ENCODE results near the gene HMX1. TPM values are rescaled to one million over a fixed set of nuclear protein-coding genes. Genes with fewer than 3 reads are reported as not detected.

HMX1 gene
- total RNA-seq, 2 donors from 2014 or later, result not detected

GRCh38 chr4:8904041-8904501 is 32.4 kb upstream of the HMX1 start:
- no peaks in the 10 kb centered on the region for H3K36me3 ChIP-seq
- H3K4me3 ChIP-seq, result no peak overlapping the region
- no peaks in the 10 kb centered on the region for H3K4me1 ChIP-seq
- H3K27me3 ChIP-seq, result no peaks in the 10 kb centered on the region
- no peak for DNase-seq (ENCODE audit: low spot score)
- no peak overlapping the region for H3K27ac ChIP-seq
- H3K9me3 ChIP-seq, result peaks cover 0 to 34% of the 10 kb centered on the region in 2 donors
- TF ChIP-seq CTCF (IDR thresholded peaks at IDR 0.05), result no peak

GRCh38 chr4:8901335-8901734 is 29.7 kb upstream of the HMX1 start:
- H3K4me1 ChIP-seq, result no peaks in the 10 kb centered on the region
- no peak for DNase-seq (ENCODE audit: low spot score)
- no peaks in the 10 kb centered on the region for H3K27me3 ChIP-seq

GRCh38 chr4:8900588-8900987 is 28.9 kb upstream of the HMX1 start:
- no peak for DNase-seq (ENCODE audit: low spot score)
- no peaks in the 10 kb centered on the region for H3K27me3 ChIP-seq
- H3K4me1 ChIP-seq, result no peaks in the 10 kb centered on the region
- no peak for TF ChIP-seq CTCF (IDR thresholded peaks at IDR 0.05)
- peaks cover 0 to 34% of the 10 kb centered on the region in 2 donors for H3K9me3 ChIP-seq
- H3K27ac ChIP-seq, result no peak overlapping the region
- no peaks in the 10 kb centered on the region for H3K36me3 ChIP-seq
- no peak overlapping the region for H3K4me3 ChIP-seq

More at GRCh38 chr4:8901335-8901734, 29.7 kb upstream of the HMX1 start:
- H3K36me3 ChIP-seq, result no peaks in the 10 kb centered on the region
- H3K27ac ChIP-seq, result no peak overlapping the region
- TF ChIP-seq CTCF (IDR thresholded peaks at IDR 0.05), result no peak
- H3K9me3 ChIP-seq, result peaks cover 0 to 34% of the 10 kb centered on the region in 2 donors
- H3K4me3 ChIP-seq, result no peak overlapping the region

GRCh38 chr4:8898419-8898818 is 26.8 kb upstream of the HMX1 start:
- DNase-seq (ENCODE audit: low spot score), result no peak
- H3K9me3 ChIP-seq, result peaks cover 0 to 34% of the 10 kb centered on the region in 2 donors
- H3K4me3 ChIP-seq, result no peak overlapping the region
- H3K27me3 ChIP-seq, result peaks cover 0 to 9% of the 10 kb centered on the region in 2 donors
- H3K36me3 ChIP-seq, result no peaks in the 10 kb centered on the region
- no peak overlapping the region for H3K27ac ChIP-seq
- H3K4me1 ChIP-seq, result peaks cover 0 to 10% of the 10 kb centered on the region in 2 donors
- no peak for TF ChIP-seq CTCF (IDR thresholded peaks at IDR 0.05)

GRCh38 chr4:8897251-8898167 is 25.9 kb upstream of the HMX1 start:
- Histone ChIP-seq H3K27ac (no peak overlapping the region), H3K4me1 (peaks cover 0 to 18% of the 10 kb centered on the region in 2 donors), H3K4me3 (no peak overlapping the region), H3K27me3 (peaks cover 0 to 12% of the 10 kb centered on the region in 2 donors), H3K9me3 (peaks cover 0 to 28% of the 10 kb centered on the region in 2 donors), H3K36me3 (no peaks in the 10 kb centered on the region)
- no peak for TF ChIP-seq CTCF (IDR thresholded peaks at IDR 0.05)
- no peak for DNase-seq (ENCODE audit: low spot score)

Measured in right atrium auricular region (tissue), 2 donors.